Stimulated activated CD4-positive, alpha-beta T cell treated with anti-CD3 and anti-CD28 coated beads, TNF-alpha, amount 100 ng/mL, for 4 hours (primary cell): Measurements from ENCODE around the gene FXYD3.
"Not testable (repeated sequence)": the region's sequence is repeated elsewhere in the genome, so short reads cannot be mapped to it uniquely, and the experiment has no call there.

Experiments
- DNase-seq, 3 experiments: peaks; one replicate each; pipeline ENCODE4 v3.0.0-alpha.2; 2020; ENCODE audit warnings: low read depth in 3 of 3

Gene FXYD3

GRCh38 chr19:35086455-35086854 is 29.2 kb upstream of the FXYD3 start:
- no peak for DNase-seq

GRCh38 chr19:35087393-35087792 is 28.2 kb upstream of the FXYD3 start:
- DNase-seq, result no peak

GRCh38 chr19:35088131-35088913 is 27.3 kb upstream of the FXYD3 start:
- DNase-seq, result no peak

- no peak for DNase-seq
Observed at GRCh38 chr19:35089554-35089953, 26.1 kb upstream of the FXYD3 start.

GRCh38 chr19:35090160-35090505 is 25.5 kb upstream of the FXYD3 start:
- DNase-seq, result no peak

GRCh38 chr19:35090506-35091214 is 25.0 kb upstream of the FXYD3 start:
- DNase-seq, result no peak

GRCh38 chr19:35093430-35093829 is 22.2 kb upstream of the FXYD3 start:
- DNase-seq, result no peak

- no peak for DNase-seq
Observed at GRCh38 chr19:35093941-35094647, 21.5 kb upstream of the FXYD3 start.

- no peak for DNase-seq
Observed at GRCh38 chr19:35094656-35095055, 21.0 kb upstream of the FXYD3 start.

- no peak for DNase-seq
Observed at GRCh38 chr19:35095667-35096368, 19.8 kb upstream of the FXYD3 start.

GRCh38 chr19:35098413-35099049 is 17.1 kb upstream of the FXYD3 start:
- DNase-seq, result no peak

- DNase-seq, result no peak
Observed at GRCh38 chr19:35099155-35099896, 16.3 kb upstream of the FXYD3 start.

- no peak for DNase-seq
Observed at GRCh38 chr19:35099897-35100275, 15.7 kb upstream of the FXYD3 start.

GRCh38 chr19:35100588-35101533 is 14.8 kb upstream of the FXYD3 start:
- DNase-seq, result no peak

GRCh38 chr19:35101949-35102348 is 13.7 kb upstream of the FXYD3 start:
- DNase-seq, result not testable (repeated sequence)

- not testable (repeated sequence) for DNase-seq
Observed at GRCh38 chr19:35103614-35104013, 12.0 kb upstream of the FXYD3 start.

GRCh38 chr19:35104361-35104760 is 11.3 kb upstream of the FXYD3 start:
- no peak for DNase-seq

- no peak for DNase-seq
Observed at GRCh38 chr19:35105047-35105410, 10.6 kb upstream of the FXYD3 start.

GRCh38 chr19:35105411-35106290 is 10.0 kb upstream of the FXYD3 start:
- DNase-seq, result no peak
